ENCODE results near the gene F10. TPM values are rescaled to one million over a fixed set of nuclear protein-coding genes. Genes with fewer than 3 reads are reported as not detected.

F10 gene
- total RNA-seq, 1 donor from 2014 or later, result 0.08 TPM

- TF ChIP-seq CTCF (IDR thresholded peaks at IDR 0.05; ENCODE audit: insufficient read depth, low read length, poor library complexity, severe bottlenecking), result no peak
- DNase-seq (ENCODE audit: low read depth), result no peak
- peaks cover 3% of the 10 kb centered on the region for H3K36me3 ChIP-seq (ENCODE audit: control insufficient read depth, insufficient read depth, low read length)
- H3K27me3 ChIP-seq (ENCODE audit: control insufficient read depth, insufficient read depth, low read length), result no peaks in the 10 kb centered on the region
- H3K4me3 ChIP-seq (ENCODE audit: low read depth, low read length), result no peak overlapping the region
Measured at GRCh38 chr13:113183450-113184129, 61.0 kb downstream of the F10 start.

GRCh38 chr13:113184568-113185440 lies 62.2 kb downstream of the F10 start:
- peaks cover 3% of the 10 kb centered on the region for H3K36me3 ChIP-seq (ENCODE audit: control insufficient read depth, insufficient read depth, low read length)
- no peaks in the 10 kb centered on the region for H3K27me3 ChIP-seq (ENCODE audit: control insufficient read depth, insufficient read depth, low read length)
- H3K4me3 ChIP-seq (ENCODE audit: low read depth, low read length), result no peak overlapping the region
- no peak for DNase-seq (ENCODE audit: low read depth)
- no peak for TF ChIP-seq CTCF (IDR thresholded peaks at IDR 0.05; ENCODE audit: insufficient read depth, low read length, poor library complexity, severe bottlenecking)

GRCh38 chr13:113186061-113186900 lies 63.7 kb downstream of the F10 start:
- DNase-seq (ENCODE audit: low read depth), result no peak
- peaks cover 3% of the 10 kb centered on the region for H3K36me3 ChIP-seq (ENCODE audit: control insufficient read depth, insufficient read depth, low read length)
- H3K4me3 ChIP-seq (ENCODE audit: low read depth, low read length), result no peak overlapping the region
- no peaks in the 10 kb centered on the region for H3K27me3 ChIP-seq (ENCODE audit: control insufficient read depth, insufficient read depth, low read length)
- TF ChIP-seq CTCF (IDR thresholded peaks at IDR 0.05; ENCODE audit: insufficient read depth, low read length, poor library complexity, severe bottlenecking), result no peak

- peak; percentile 99 for DNase-seq (ENCODE audit: low read depth)
- no peak for TF ChIP-seq CTCF (IDR thresholded peaks at IDR 0.05; ENCODE audit: insufficient read depth, low read length, poor library complexity, severe bottlenecking)
- Histone ChIP-seq H3K36me3 (ENCODE audit: control insufficient read depth, insufficient read depth, low read length) (peaks cover 3% of the 10 kb centered on the region), H3K27me3 (ENCODE audit: control insufficient read depth, insufficient read depth, low read length) (no peaks in the 10 kb centered on the region), H3K4me3 (ENCODE audit: low read depth, low read length) (no peak overlapping the region)
Measured at GRCh38 chr13:113187263-113187669, 64.7 kb downstream of the F10 start.

- DNase-seq (ENCODE audit: low read depth), result no peak
- Histone ChIP-seq H3K4me3 (ENCODE audit: low read depth, low read length) (no peak overlapping the region), H3K36me3 (ENCODE audit: control insufficient read depth, insufficient read depth, low read length) (peaks cover 3% of the 10 kb centered on the region), H3K27me3 (ENCODE audit: control insufficient read depth, insufficient read depth, low read length) (no peaks in the 10 kb centered on the region)
- TF ChIP-seq CTCF (IDR thresholded peaks at IDR 0.05; ENCODE audit: insufficient read depth, low read length, poor library complexity, severe bottlenecking), result no peak
Measured at GRCh38 chr13:113187883-113188665, 65.5 kb downstream of the F10 start.

Measured in kidney epithelial cell (primary cell).